K562 (cell line): ENCODE measurements around the gene GP1BB. TPM values are rescaled to one million over a fixed set of nuclear protein-coding genes. Genes with fewer than 3 reads are reported as not detected.

Experiments
- AFF4 ChIP-seq: sonication (generic); formaldehyde crosslinking; IDR thresholded peaks from 2 replicates; pipeline ENCODE4 v1.8.0; 2023; ENCODE audit warnings: mild to moderate bottlenecking, missing genetic modification reagents
- ARID2 ChIP-seq: fragments of 450-650 bp; IDR thresholded peaks from 2 replicates; pipeline ENCODE4 v1.6.1; 2017; ENCODE audit warnings: antibody characterized with exemption, mild to moderate bottlenecking
- ATF3 ChIP-seq, 2 experiments: fragments of 450-650 bp in 1 of 2; sonication (generic) in 1 of 2; formaldehyde crosslinking in 1 of 2; IDR thresholded peaks in 1 of 2; conservative IDR thresholded peaks in 1 of 2; 2 replicates each; pipeline versions ENCODE4 v1.6.1 to v1.8.1; 2016 to 2023; ENCODE audit warnings: mild to moderate bottlenecking in 2 of 2, moderate library complexity in 2 of 2, inconsistent platforms in 1 of 2, missing genetic modification reagents in 1 of 2
- CXXC5 ChIP-seq: fragments of 250-450 bp; sonication (Bioruptor Pico); IDR thresholded peaks from 2 replicates; pipeline ENCODE4 v1.8.0; 2022; ENCODE audit warnings: inconsistent platforms, mild to moderate bottlenecking, moderate library complexity
- DACH1 ChIP-seq: fragments of 450-650 bp; IDR thresholded peaks from 2 replicates; pipeline ENCODE4 v1.6.1; 2018; ENCODE audit not compliant: partially characterized antibody
- ETS1 ChIP-seq: conservative IDR thresholded peaks from 2 replicates; pipeline ENCODE4 v1.6.1; 2011; ENCODE audit warnings: low read depth, mild to moderate bottlenecking, low read length; ENCODE audit not compliant: control insufficient read depth
- MEF2D ChIP-seq: conservative IDR thresholded peaks from 2 replicates; pipeline ENCODE4 v1.6.1; 2016; ENCODE audit warnings: low read depth, missing genetic modification characterization, missing compliant biosample characterization
- NELFE ChIP-seq: IDR thresholded peaks from 2 replicates; pipeline ENCODE4 v1.6.1; 2011; ENCODE audit warnings: mild to moderate bottlenecking; ENCODE audit not compliant: insufficient read depth, insufficient read length
- PRDM10 ChIP-seq: fragments of 450-650 bp; IDR thresholded peaks from 2 replicates; pipeline ENCODE4 v1.6.1; 2018; ENCODE audit not compliant: partially characterized antibody
- PTTG1 ChIP-seq: fragments of 450-650 bp; IDR thresholded peaks from 2 replicates; pipeline ENCODE4 v1.6.1; 2016; ENCODE audit warnings: low read depth, mild to moderate bottlenecking, missing genetic modification characterization, missing compliant biosample characterization
- TCF7 ChIP-seq: sonication (generic); IDR thresholded peaks from 2 replicates; pipeline ENCODE4 v1.6.1; 2016; ENCODE audit warnings: antibody characterized with exemption, borderline replicate concordance
- ZC3H8 ChIP-seq: fragments of 450-650 bp; IDR thresholded peaks from 2 replicates; pipeline ENCODE4 v1.6.1; 2017
- ZFPM2 ChIP-seq: fragments of 250-450 bp; sonication (Bioruptor Pico); IDR thresholded peaks from 2 replicates; pipeline ENCODE4 v1.5.1; 2022; ENCODE audit warnings: mild to moderate bottlenecking
- polyA plus RNA-seq, 8 experiments: library from polyadenylated mRNA; depleted of rRNA in 4 of 8; stranded (reverse) in 5 of 8; unstranded in 3 of 8; fragments of >200 nt; fragmentation: Nextera tagmentation in 2 of 8; fragmentation: Illumina TruSeq in 1 of 8; extraction: Ambion mirVana in 2 of 8; extraction: Trizol in 1 of 8; gene quantifications; 2 replicates each; pipeline versions ENCODE4 v1.2.1 to v1.2.3, GENCODE V29; 2011 to 2014; ENCODE audit warnings: inconsistent platforms in 1 of 8, missing spikeins in 1 of 8
- total RNA-seq, 7 experiments: library from RNA; depleted of rRNA in 6 of 7; stranded (reverse); fragments of >200 nt in 6 of 7; fragmentation: Illumina TruSeq in 2 of 7; extraction: Trizol in 2 of 7; gene quantifications; 2 replicates each; pipeline versions ENCODE4 v1.2.1 to v1.2.3, GENCODE V29; 2011 to 2021; ENCODE audit warnings: low replicate concordance in 1 of 7

GP1BB gene
- total and polyA plus RNA-seq, 9 of the 15 experiments (the other 6 are each of a cell fraction or from before 2014, with no cell fraction given), result 0.69 to 162 (median 2.8) TPM

GRCh38 chr22:19723232-19723982 lies at the start of gene GP1BB (continued):
- TF ChIP-seq ATF3 (IDR thresholded peaks at IDR 0.05), result no peak
- peak; percentile 98 for TF ChIP-seq ATF3 (CRISPR knock-in tag; conservative IDR thresholded peaks at IDR 0.05)
- no peak for TF ChIP-seq PTTG1 (tag)
- peak; percentile 100 for TF ChIP-seq MEF2D (tag)
- TF ChIP-seq ZFPM2, result peak; percentile 92
- TF ChIP-seq NELFE, result no peak
- peak; percentile 68; the same call in 1 of the 2 replicates for TF ChIP-seq ARID2
- no peak for TF ChIP-seq CXXC5 (CRISPR knock-in tag)
- no peak for TF ChIP-seq AFF4 (CRISPR knock-in tag)
- peak; percentile 87 for TF ChIP-seq DACH1
- peak; percentile 80 for TF ChIP-seq ZC3H8
- peak; percentile 78 for TF ChIP-seq PRDM10
- TF ChIP-seq ETS1, result no peak
- no peak for TF ChIP-seq TCF7
